HCT116 (cell line): ENCODE measurements around the gene SYNRG. TPM values are rescaled to one million over a fixed set of nuclear protein-coding genes. Genes with fewer than 3 reads are reported as not detected.

Experiments used
- ATAC-seq: fragments of 200-7000 bp; cut with Tn5 transposase; 2 replicates; pipeline ENCODE4 v1.9.1; 2020; ENCODE audit warnings: mild to moderate bottlenecking, moderate library complexity
- BruUV-seq: library from RNA; stranded (reverse); fragments of 400-500 nt; replicated peaks from 2 replicates; lab custom pipeline; 2021; lab: Mats Ljungman, UMichigan
- CTCF ChIA-PET: fragments of 300-600 bp; sonication (Branson Sonifier 250); formaldehyde crosslinking; loops from one replicate; lab custom pipeline; 2021; ENCODE audit warnings: antibody characterized with exemption; lab: Charles Lee
- POLR2A ChIA-PET: fragments of 300-600, 350-600 bp; sonication (Branson Sonifier 250); formaldehyde crosslinking; loops from one replicate; lab custom pipeline; 2021; ENCODE audit warnings: antibody characterized with exemption; lab: Charles Lee
- RAD21 ChIA-PET, 2 experiments: fragments of 300-600 bp; sonication (Branson Sonifier 250); formaldehyde crosslinking; loops; one replicate each; lab custom pipeline; 2023; ENCODE audit warnings: low total read pairs in 2 of 2; ENCODE audit not compliant: uncharacterized antibody in 2 of 2, unreplicated experiment in 2 of 2, low non-redundant PET in 1 of 2; lab: Charles Lee
- DNase-seq: peaks from one replicate; pipeline ENCODE4 v3.0.0-alpha.2; 2010; ENCODE audit warnings: low read depth, low spot score
- H2AFZ ChIP-seq: fragments of 200-600 bp; shearing (Covaris generic), sonication (generic); 2 replicates; pipeline ENCODE4 v1.6.1; 2017; ENCODE audit warnings: low read depth, mixed run types, mixed read lengths, antibody characterized with exemption, low read length; ENCODE audit not compliant: poor library complexity, severe bottlenecking
- H3K27ac ChIP-seq: 2 replicates; pipeline ENCODE4 v1.5.1; 2012; ENCODE audit warnings: low read depth, low read length
- H3K27me3 ChIP-seq: fragments of 200-600 bp; sonication (generic); 2 replicates; pipeline ENCODE4 v1.6.1; 2016; ENCODE audit warnings: mixed run types, low read length, mixed read lengths; ENCODE audit not compliant: insufficient read depth
- H3K36me3 ChIP-seq, 2 experiments: fragments of 200-500 bp in 1 of 2; fragments of 200-600 bp in 1 of 2; sonication (Bioruptor generic) in 1 of 2; sonication (generic) in 1 of 2; 2 replicates each; pipeline versions ENCODE4 v1.5.1 to v1.6.1; 2014 to 2016; ENCODE audit warnings: low read length in 2 of 2, inconsistent platforms in 1 of 2, mixed read lengths in 1 of 2, mixed run types in 1 of 2; ENCODE audit not compliant: insufficient read depth in 2 of 2, control insufficient read depth in 1 of 2
- H3K4me1 ChIP-seq, 2 experiments: fragments of 200-600 bp in 1 of 2; sonication (generic) in 1 of 2; 2 replicates each; pipeline versions ENCODE4 v1.5.1 to v1.6.1; 2012 to 2017; ENCODE audit warnings: low read length in 2 of 2, inconsistent platforms in 1 of 2, mild to moderate bottlenecking in 1 of 2, mixed read lengths in 1 of 2, mixed run types in 1 of 2, moderate library complexity in 1 of 2; ENCODE audit not compliant: insufficient read depth in 2 of 2, control insufficient read depth in 1 of 2
- H3K4me2 ChIP-seq: fragments of 200-600 bp; sonication (generic); 2 replicates; pipeline ENCODE4 v1.6.1; 2017; ENCODE audit warnings: mixed run types, low read length, mixed read lengths
- H3K4me3 ChIP-seq, 2 experiments: fragments of 200-600 bp in 1 of 2; sonication (generic) in 1 of 2; replicated peaks in 1 of 2; 2 replicates each; pipeline ENCODE4 v1.5.1; 2011 to 2016; ENCODE audit warnings: low read length in 2 of 2, control low read depth in 1 of 2, low read depth in 1 of 2, mild to moderate bottlenecking in 1 of 2, mixed read lengths in 1 of 2, mixed run types in 1 of 2
- H3K79me2 ChIP-seq: fragments of 200-600 bp; sonication (generic); 2 replicates; pipeline ENCODE4 v1.6.1; 2017; ENCODE audit warnings: mild to moderate bottlenecking, mixed run types, low read length, moderate library complexity, mixed read lengths; ENCODE audit not compliant: insufficient read depth
- H3K9ac ChIP-seq: fragments of 200-600 bp; sonication (generic); 2 replicates; pipeline ENCODE4 v1.6.1; 2016; ENCODE audit warnings: low read length, mixed read lengths
- H3K9me2 ChIP-seq: fragments of 200-600 bp; sonication (generic), shearing (Covaris generic); 2 replicates; pipeline ENCODE4 v1.6.1; 2017; ENCODE audit warnings: mixed run types, mild to moderate bottlenecking, moderate library complexity; ENCODE audit not compliant: insufficient read depth
- H3K9me3 ChIP-seq, 2 experiments: fragments of 200-500 bp in 1 of 2; fragments of 200-600 bp in 1 of 2; sonication (Bioruptor generic) in 1 of 2; sonication (generic) in 1 of 2; 2 replicates each; pipeline ENCODE4 v1.6.1; 2014 to 2017; ENCODE audit warnings: low read length in 2 of 2, mixed read lengths in 2 of 2, inconsistent platforms in 1 of 2, low read depth in 1 of 2, mild to moderate bottlenecking in 1 of 2, mixed run types in 1 of 2, moderate library complexity in 1 of 2; ENCODE audit not compliant: control insufficient read depth in 1 of 2, insufficient read depth in 1 of 2
- H4K20me1 ChIP-seq: fragments of 200-600 bp; sonication (generic), shearing (Covaris generic); 2 replicates; pipeline ENCODE4 v1.6.1; 2017; ENCODE audit warnings: mixed run types, mild to moderate bottlenecking, moderate library complexity; ENCODE audit not compliant: insufficient read depth
- CBX3 ChIP-seq: IDR thresholded peaks from 2 replicates; pipeline ENCODE4 v1.6.1; 2012; ENCODE audit warnings: low read depth
- EGR1 ChIP-seq: IDR thresholded peaks from 2 replicates; pipeline ENCODE4 v1.6.1; 2012; ENCODE audit warnings: low read depth
- JUND ChIP-seq: IDR thresholded peaks from 2 replicates; pipeline ENCODE4 v1.6.1; 2012
- POLR2AphosphoS5 ChIP-seq: IDR thresholded peaks from 2 replicates; pipeline ENCODE4 v1.6.1; 2011; ENCODE audit warnings: mild to moderate bottlenecking, low read depth, low read length, moderate library complexity
- SP1 ChIP-seq: IDR thresholded peaks from 2 replicates; pipeline ENCODE4 v1.6.1; 2012; ENCODE audit warnings: low read depth
- SRF ChIP-seq: IDR thresholded peaks from 2 replicates; pipeline ENCODE4 v1.6.1; 2012; ENCODE audit warnings: low read depth
- TCF7L2 ChIP-seq: IDR thresholded peaks from 2 replicates; pipeline ENCODE4 v1.7.0; 2011; ENCODE audit warnings: borderline replicate concordance, inconsistent platforms; ENCODE audit not compliant: insufficient read depth, insufficient read length; ENCODE audit errors: extremely low read depth
- YY1 ChIP-seq: IDR thresholded peaks from 2 replicates; pipeline ENCODE4 v1.6.1; 2011; ENCODE audit warnings: low read length, low read depth, moderate library complexity, mild to moderate bottlenecking; ENCODE audit not compliant: insufficient replicate concordance; ENCODE audit errors: extremely low read depth
- intact Hi-C: fragments of 100-400 bp; cut with micrococcal nuclease; formaldehyde crosslinking; loops from 2 replicates; pipeline ENCODE4 v1.10.0; 2022
- total RNA-seq: library from RNA; stranded (reverse); gene quantifications from one replicate; pipeline ENCODE4 v1.2.1, GENCODE V29; 2021; ENCODE audit not compliant: unreplicated experiment
- TF ChIP-seq, protein P1 (sequence below): IDR thresholded peaks from 2 replicates; pipeline ENCODE4 v1.6.1; 2012
- TF ChIP-seq, protein P2 (sequence below): IDR thresholded peaks from 2 replicates; pipeline ENCODE4 v1.6.1; 2012
- TF ChIP-seq, protein P3 (sequence below): IDR thresholded peaks from 2 replicates; pipeline ENCODE4 v1.6.1; 2011; ENCODE audit warnings: mild to moderate bottlenecking, low read length, moderate library complexity; ENCODE audit not compliant: insufficient replicate concordance; ENCODE audit errors: extremely low read depth

Gene SYNRG
- total RNA-seq, 1 experiment from 2014 or later: 23.8 TPM

DNA sequence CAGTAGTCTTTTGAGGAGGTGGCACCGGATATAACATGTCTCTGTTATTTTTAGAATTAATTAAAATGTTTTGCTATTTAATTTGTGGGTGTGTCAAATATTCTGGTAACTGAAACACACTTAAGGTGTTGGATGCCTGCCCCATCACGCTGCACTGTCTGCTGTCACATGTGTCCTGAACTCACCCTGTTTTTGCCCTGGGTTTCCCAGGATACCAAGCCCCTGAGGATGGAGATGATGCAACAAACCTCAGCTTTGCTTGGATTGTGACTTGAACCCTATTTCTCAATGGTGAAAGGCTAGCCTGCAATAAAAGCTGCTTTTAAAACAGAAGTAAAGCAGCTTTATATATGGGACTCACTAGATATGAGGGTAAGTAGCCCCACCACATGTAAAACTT is 131.0 kb downstream of the SYNRG start:
- TF ChIP-seq, protein P1, sequence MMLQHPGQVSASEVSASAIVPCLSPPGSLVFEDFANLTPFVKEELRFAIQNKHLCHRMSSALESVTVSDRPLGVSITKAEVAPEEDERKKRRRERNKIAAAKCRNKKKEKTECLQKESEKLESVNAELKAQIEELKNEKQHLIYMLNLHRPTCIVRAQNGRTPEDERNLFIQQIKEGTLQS: no peak
- TF ChIP-seq, protein P2, sequence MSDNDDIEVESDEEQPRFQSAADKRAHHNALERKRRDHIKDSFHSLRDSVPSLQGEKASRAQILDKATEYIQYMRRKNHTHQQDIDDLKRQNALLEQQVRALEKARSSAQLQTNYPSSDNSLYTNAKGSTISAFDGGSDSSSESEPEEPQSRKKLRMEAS: no peak
- TF ChIP-seq POLR2AphosphoS5 (no peak), JUND (no peak), SP1 (no peak), YY1 (no peak)
- peaks cover 19 to 34% of the 10 kb centered on the region in 2 experiments for H3K4me1 ChIP-seq
- ChIA-PET POLR2A (no interaction called here), RAD21 (no interaction called here), CTCF (no interaction called here)
- intact Hi-C loops: no loop called here
- no peaks in the 10 kb centered on the region for H4K20me1 ChIP-seq
- ATAC-seq (no peak), DNase-seq (no peak)
- H3K9me3 ChIP-seq: no peaks in the 10 kb centered on the region
- H3K4me2 ChIP-seq: no peak overlapping the region
- H3K79me2 ChIP-seq: no peaks in the 10 kb centered on the region
- H3K27ac ChIP-seq: no peak overlapping the region
- H3K27me3 ChIP-seq: no peaks in the 10 kb centered on the region
- BruUV-seq: no TSS peak
- H3K9ac ChIP-seq: no peak overlapping the region
- H3K9me2 ChIP-seq: no peaks in the 10 kb centered on the region
- H3K4me3 ChIP-seq: no peak overlapping the region
- H3K36me3 ChIP-seq: peaks cover 14 to 34% of the 10 kb centered on the region in 2 experiments; a peak in 3 of 4 replicates
- H2AFZ ChIP-seq: no peak overlapping the region

DNA sequence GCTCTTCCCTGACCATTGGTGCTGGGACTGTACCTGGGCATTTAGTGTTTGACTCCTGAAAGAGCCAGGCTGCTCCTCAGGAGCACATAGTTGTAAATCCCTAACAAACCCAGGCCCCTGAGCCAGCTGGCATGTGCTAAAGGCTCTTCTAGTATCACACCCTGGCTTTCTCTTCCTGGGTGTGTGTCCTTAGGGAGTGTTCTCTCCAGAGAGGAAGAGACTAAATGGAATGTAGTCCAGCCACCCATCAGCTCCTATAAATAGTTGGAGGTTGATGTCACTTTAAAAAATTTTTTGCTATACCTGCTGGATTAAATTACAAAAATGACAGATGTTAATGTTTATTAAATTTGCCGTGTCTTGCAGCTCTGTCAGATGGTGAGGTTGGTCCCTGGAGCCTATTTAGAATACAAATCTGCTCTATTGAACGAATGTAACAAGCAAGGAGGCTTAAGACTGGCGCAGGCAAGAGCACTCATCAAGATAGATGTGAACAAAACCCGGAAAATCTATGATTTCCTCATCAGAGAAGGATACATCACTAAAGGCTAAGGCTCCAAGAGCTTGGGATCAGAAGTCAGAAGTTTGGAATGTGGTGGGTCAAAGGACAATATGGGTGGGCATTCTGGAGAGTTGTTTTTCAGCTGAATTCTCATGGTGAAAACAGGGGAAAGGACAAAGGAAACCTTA is 132.6 kb downstream of the SYNRG start:
- peak; percentile 68; the same call in 1 of the 2 replicates for ATAC-seq
- intact Hi-C loops: no loop called here
- H3K4me2 ChIP-seq: peak overlapping the region; percentile 54
- H3K27me3 ChIP-seq: no peaks in the 10 kb centered on the region
- H3K4me1 ChIP-seq: peaks cover 16 to 18% of the 10 kb centered on the region in 2 experiments
- no peaks in the 10 kb centered on the region for H3K9me2 ChIP-seq
- BruUV-seq: no TSS peak
- H3K9ac ChIP-seq: peak overlapping the region; percentile 42
- H3K36me3 ChIP-seq: peaks cover 14 to 36% of the 10 kb centered on the region in 2 experiments; a peak in 3 of 4 replicates
- DNase-seq: no peak
- H3K79me2 ChIP-seq: no peaks in the 10 kb centered on the region
- peak overlapping the region; percentile 34; the same call in 1 of the 2 replicates for H3K27ac ChIP-seq
- ChIA-PET RAD21 (no interaction called here), CTCF (no interaction called here), POLR2A (interaction anchor here (1.1 kb wide), 1 partner anchor 118 kb away, joined by 3 read pairs; no protein-coding TSS in a partner anchor)
- no peak overlapping the region for H2AFZ ChIP-seq
- no peak overlapping the region for H3K4me3 ChIP-seq
- no peaks in the 10 kb centered on the region for H4K20me1 ChIP-seq
- no peaks in the 10 kb centered on the region for H3K9me3 ChIP-seq
- TF ChIP-seq TCF7L2: no peak
- TF ChIP-seq EGR1: no peak
- TF ChIP-seq CBX3: no peak
- TF ChIP-seq, protein P3, sequence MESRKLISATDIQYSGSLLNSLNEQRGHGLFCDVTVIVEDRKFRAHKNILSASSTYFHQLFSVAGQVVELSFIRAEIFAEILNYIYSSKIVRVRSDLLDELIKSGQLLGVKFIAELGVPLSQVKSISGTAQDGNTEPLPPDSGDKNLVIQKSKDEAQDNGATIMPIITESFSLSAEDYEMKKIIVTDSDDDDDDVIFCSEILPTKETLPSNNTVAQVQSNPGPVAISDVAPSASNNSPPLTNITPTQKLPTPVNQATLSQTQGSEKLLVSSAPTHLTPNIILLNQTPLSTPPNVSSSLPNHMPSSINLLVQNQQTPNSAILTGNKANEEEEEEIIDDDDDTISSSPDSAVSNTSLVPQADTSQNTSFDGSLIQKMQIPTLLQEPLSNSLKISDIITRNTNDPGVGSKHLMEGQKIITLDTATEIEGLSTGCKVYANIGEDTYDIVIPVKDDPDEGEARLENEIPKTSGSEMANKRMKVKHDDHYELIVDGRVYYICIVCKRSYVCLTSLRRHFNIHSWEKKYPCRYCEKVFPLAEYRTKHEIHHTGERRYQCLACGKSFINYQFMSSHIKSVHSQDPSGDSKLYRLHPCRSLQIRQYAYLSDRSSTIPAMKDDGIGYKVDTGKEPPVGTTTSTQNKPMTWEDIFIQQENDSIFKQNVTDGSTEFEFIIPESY: no peak
- no peak for TF ChIP-seq SP1
- TF ChIP-seq SRF: no peak
